HepG2 (cell line): ENCODE measurements around the gene MYO19. TPM values are rescaled to one million over a fixed set of nuclear protein-coding genes. Genes with fewer than 3 reads are reported as not detected.
A peak's percentile ranks its signal among the peaks of the same experiment; 100 is the strongest.

Experiments used
- ATAC-seq: fragments of 200-7000 bp; cut with Tn5 transposase; 3 replicates; pipeline ENCODE4 v1.9.1; 2020; ENCODE audit warnings: mild to moderate bottlenecking, moderate library complexity
- BruUV-seq: library from RNA; stranded (reverse); fragments of 400-500 nt; replicated peaks from 2 replicates; lab custom pipeline; 2021; lab: Mats Ljungman, UMichigan
- CTCF ChIA-PET: fragments of 300-600 bp; formaldehyde crosslinking; extraction: SDS; loops from one replicate; lab custom pipeline; 2021; ENCODE audit warnings: low total read pairs, inconsistent platforms, low intra/inter-chr PET ratio; lab: Yijun Ruan, JAX
- POLR2A ChIA-PET: fragments of 350-600 bp; sonication (Branson Sonifier 250); formaldehyde crosslinking; loops from one replicate; lab custom pipeline; 2020; ENCODE audit warnings: antibody characterized with exemption, inconsistent platforms; lab: Yijun Ruan, JAX
- DNase-seq: peaks from one replicate; pipeline ENCODE4 v3.0.0-alpha.2; 2015; ENCODE audit warnings: low spot score
- FAIRE-seq: peaks from 3 replicates; lab custom pipeline; 2011; peaks lifted over from hg19 to GRCh38; lab: Jason Lieb, UNC
- H2AFZ ChIP-seq: one replicate; pipeline ENCODE4 v1.6.1; 2011; ENCODE audit warnings: low read length, inconsistent platforms
- H3K27ac ChIP-seq: fragments of 300-600 bp; 3 replicates; pipeline ENCODE4 v1.8.0; 2011; ENCODE audit warnings: mixed run types, mild to moderate bottlenecking, mixed read lengths, low read length, inconsistent platforms; ENCODE audit not compliant: insufficient read depth; ENCODE audit errors: extremely low read length
- H3K27me3 ChIP-seq, 2 experiments: fragments of 200-600 bp in 1 of 2; 2 replicates in 1 of 2; 3 replicates in 1 of 2; pipeline versions ENCODE4 v1.6.0 to v1.8.0; 2011; ENCODE audit warnings: low read length in 2 of 2, mild to moderate bottlenecking in 2 of 2, moderate library complexity in 2 of 2, inconsistent platforms in 1 of 2; ENCODE audit not compliant: insufficient read depth in 2 of 2, control insufficient read depth in 1 of 2
- H3K36me3 ChIP-seq, 2 experiments: fragments of 200-600 bp in 1 of 2; replicated peaks in 1 of 2; 2 replicates in 1 of 2; 3 replicates in 1 of 2; pipeline versions ENCODE4 v1.5.1 to v1.8.0; 2011; ENCODE audit warnings: low read length in 2 of 2, inconsistent platforms in 1 of 2; ENCODE audit not compliant: insufficient read depth in 2 of 2, control insufficient read depth in 1 of 2
- H3K4me1 ChIP-seq: 2 replicates; pipeline ENCODE4 v1.5.1; 2012; ENCODE audit warnings: low read length, inconsistent platforms; ENCODE audit not compliant: insufficient read depth
- H3K4me2 ChIP-seq: 2 replicates; pipeline ENCODE4 v1.6.0; 2011; ENCODE audit warnings: low read depth, low read length, inconsistent platforms
- H3K4me3 ChIP-seq, 3 experiments: fragments of 200-600 bp in 1 of 3; sonication (generic), shearing (Covaris generic) in 1 of 3; replicated peaks in 1 of 3; 2 replicates each; pipeline ENCODE4 v1.5.1; 2011 to 2016; ENCODE audit warnings: low read length in 3 of 3, inconsistent platforms in 2 of 3, low read depth in 2 of 3, mild to moderate bottlenecking in 2 of 3, control low read depth in 1 of 3, mixed read lengths in 1 of 3; ENCODE audit not compliant: insufficient read depth in 1 of 3
- H3K79me2 ChIP-seq: one replicate; pipeline ENCODE4 v1.6.1; 2011; ENCODE audit warnings: low read length, inconsistent platforms; ENCODE audit not compliant: insufficient read depth
- H3K9ac ChIP-seq: 2 replicates; pipeline ENCODE4 v1.6.0; 2011; ENCODE audit warnings: mild to moderate bottlenecking, low read depth, low read length, inconsistent platforms; ENCODE audit not compliant: insufficient read depth
- H3K9me3 ChIP-seq: 2 replicates; pipeline ENCODE4 v1.5.1; 2012; ENCODE audit warnings: mild to moderate bottlenecking, low read length
- H4K20me1 ChIP-seq: 2 replicates; pipeline ENCODE4 v1.6.0; 2011; ENCODE audit warnings: inconsistent platforms, mild to moderate bottlenecking, low read length, moderate library complexity; ENCODE audit not compliant: insufficient read depth
- ARID2 ChIP-seq: sonication (generic); formaldehyde crosslinking; IDR thresholded peaks from 2 replicates; pipeline ENCODE4 v1.8.1; 2022; ENCODE audit warnings: mild to moderate bottlenecking, missing genetic modification reagents, borderline replicate concordance
- ARID3A ChIP-seq: IDR thresholded peaks from 2 replicates; pipeline ENCODE4 v1.6.1; 2012; ENCODE audit warnings: low read depth, low read length, improper control_type of control experiment
- NCOR1 ChIP-seq: fragments of 200-600 bp; sonication (generic); IDR thresholded peaks from 2 replicates; pipeline ENCODE4 v1.7.0; 2017; ENCODE audit warnings: antibody characterized with exemption, low read length, borderline replicate concordance
- ZBTB21 ChIP-seq: sonication (generic); formaldehyde crosslinking; IDR thresholded peaks from 2 replicates; pipeline ENCODE4 v1.4.0; 2020; ENCODE audit warnings: missing genetic modification reagents
- ZNF124 ChIP-seq: sonication (generic); formaldehyde crosslinking; IDR thresholded peaks from 2 replicates; pipeline ENCODE4 v1.4.0; 2020; ENCODE audit warnings: missing genetic modification reagents
- ZNF264 ChIP-seq: sonication (generic); formaldehyde crosslinking; IDR thresholded peaks from 2 replicates; pipeline ENCODE4 v1.4.0; 2020; ENCODE audit warnings: missing genetic modification reagents
- ZNF616 ChIP-seq: sonication (generic); formaldehyde crosslinking; IDR thresholded peaks from 2 replicates; pipeline ENCODE4 v1.5.0; 2020; ENCODE audit warnings: low read depth, mild to moderate bottlenecking, missing genetic modification reagents
- WGBS: methylation state at CpG from one replicate; pipeline ENCODE4 v1.1.6; 2017; ENCODE audit warnings: low lambda C conversion rate; 5-methylcytosine and 5-hydroxymethylcytosine counted together
- in situ Hi-C: cut with HindIII; loops from 2 replicates; pipeline ENCODE4 v1.10.0; 2017; ENCODE audit warnings: low pct_unique_long_range_greater_than_20kb; ENCODE audit not compliant: extremely low pct_ligation_motif_present
- intact Hi-C: fragments of 100-400 bp; cut with micrococcal nuclease; formaldehyde crosslinking; loops from one replicate; pipeline ENCODE4 v1.10.0; 2022; ENCODE audit not compliant: unreplicated experiment
- polyA plus RNA-seq, 8 experiments: library from polyadenylated mRNA; depleted of rRNA in 3 of 8; stranded (reverse) in 7 of 8; unstranded in 1 of 8; fragments of >200 nt; fragmentation: Illumina TruSeq in 4 of 8; extraction: Trizol in 4 of 8; gene quantifications; 2 replicates each; pipeline versions ENCODE4 v1.2.1 to v1.2.3, GENCODE V29; 2011 to 2016; ENCODE audit warnings: low read depth in 4 of 8, missing spikeins in 1 of 8, mixed read lengths in 1 of 8; ENCODE audit not compliant: insufficient read depth in 1 of 8
- total RNA-seq, 5 experiments: library from RNA; depleted of rRNA; stranded (reverse); fragments of >200 nt; fragmentation: Illumina TruSeq; extraction: Trizol; gene quantifications; 2 replicates each; pipeline ENCODE4 v1.2.3, GENCODE V29; 2016; ENCODE audit warnings: low read depth in 1 of 5

The MYO19 gene
- total and polyA plus RNA-seq, 2 of the 13 experiments (the other 11 are each of a cell fraction or from before 2014, with no cell fraction given), result 75.7 to 82.3 TPM

DNA sequence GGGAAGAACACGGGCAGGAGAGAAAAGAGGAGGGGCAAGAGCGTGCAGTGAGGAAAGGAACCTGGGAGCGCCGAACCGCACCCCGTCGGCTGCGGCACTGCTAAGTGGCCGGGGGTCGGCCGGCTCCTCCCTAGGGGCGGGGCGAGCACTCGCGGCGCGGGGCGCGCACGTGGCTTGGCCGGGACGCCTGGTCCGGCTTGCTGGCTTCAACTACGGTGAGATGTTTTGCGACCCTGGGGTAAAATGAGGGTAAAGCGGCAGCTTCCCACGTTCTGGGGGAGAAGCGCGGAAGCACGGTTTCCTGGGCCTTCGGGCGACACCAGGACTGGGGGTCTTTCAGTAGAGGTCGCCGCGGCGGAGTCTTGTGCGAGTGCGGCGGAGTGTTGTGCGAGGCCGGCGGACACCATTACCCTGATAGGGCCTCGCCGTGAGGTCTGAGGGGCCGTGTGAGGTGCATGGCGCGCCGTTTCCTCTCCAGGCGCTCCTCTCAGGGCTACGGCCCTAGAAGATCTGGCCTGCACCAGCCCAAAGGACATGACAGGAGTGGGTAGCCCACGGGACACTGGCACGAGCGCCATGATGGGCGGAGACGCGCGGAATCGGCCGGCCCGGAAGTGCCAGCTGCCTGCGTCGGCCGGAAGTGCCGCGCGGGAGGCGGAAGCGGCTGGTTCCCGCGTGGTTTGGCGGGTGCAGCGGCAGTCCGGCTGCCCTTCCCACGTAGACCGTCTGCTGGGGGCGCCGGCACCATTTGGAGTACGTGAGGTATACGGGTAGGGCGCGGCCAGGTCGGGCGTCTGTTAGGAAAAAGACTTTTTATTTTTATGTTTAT lies at the start of gene MYO19, which contains the start of gene PIGW (continued):
- TF ChIP-seq ZNF124, result peak; percentile 29; the same call in 1 of the 2 replicates
- peak; percentile 93; the same call in 1 of the 2 replicates for TF ChIP-seq ARID2 (CRISPR knock-in tag)
- peak; percentile 45; the same call in 1 of the 2 replicates for TF ChIP-seq ZBTB21 (CRISPR knock-in tag)
- peak; percentile 72; the same call in 1 of the 2 replicates for TF ChIP-seq ZNF616 (CRISPR knock-in tag)

GRCh38 chr17:36583787-36584186 lies 49.1 kb upstream of the MYO19 start:
- peaks cover 14% of the 10 kb centered on the region; the same call in 1 of the 2 replicates for H3K4me1 ChIP-seq
- no peaks in the 10 kb centered on the region for H3K79me2 ChIP-seq
- peak overlapping the region; percentile 48 for H3K27ac ChIP-seq
- no peaks in the 10 kb centered on the region for H3K9me3 ChIP-seq
- DNase-seq, result peak; percentile 39
- H2AFZ ChIP-seq, result no peak overlapping the region
- H3K4me3 ChIP-seq, result no peak overlapping the region
- CTCF ChIA-PET, result no interaction called here
- no peak overlapping the region for H3K9ac ChIP-seq
- FAIRE-seq, result no peak
- H3K4me2 ChIP-seq, result no peak overlapping the region
- ATAC-seq, result peak; percentile 37
- no peaks in the 10 kb centered on the region for H4K20me1 ChIP-seq
- WGBS, result 20% methylated on average over 1 of the region's 1 CpG
- peak; percentile 70; the same call in 1 of the 2 replicates for TF ChIP-seq NCOR1
- TF ChIP-seq ARID3A, result 0 out of 2 replicates have a peak, but pooled peaks have one; percentile 17
- no peak for TF ChIP-seq ZNF264 (CRISPR knock-in tag)
- POLR2A ChIA-PET, result interaction anchor here (1.6 kb wide), 1 partner anchor 18 kb away, joined by 5 read pairs; the partner anchor contains the start of gene MRM1
- BruUV-seq, result no TSS peak
- in situ Hi-C loops, result no loop called here
- H3K36me3 ChIP-seq, result peaks cover 22 to 78% of the 10 kb centered on the region in 2 experiments
- intact Hi-C loops, result no loop called here
- no peaks in the 10 kb centered on the region for H3K27me3 ChIP-seq
